SIG-M5 treated with dmso at 0.1 percent for 504 hours (cell line): ENCODE measurements around the gene HCLS1.
"Not testable (repeated sequence)": the region's sequence is repeated elsewhere in the genome, so short reads cannot be mapped to it uniquely, and the experiment has no call there.

Experiments used
- DNase-seq: peaks from one replicate; lab custom pipeline; 2025; ENCODE audit not compliant: unreplicated experiment; lab: John Stamatoyannopoulos, UW

Gene HCLS1

DNA sequence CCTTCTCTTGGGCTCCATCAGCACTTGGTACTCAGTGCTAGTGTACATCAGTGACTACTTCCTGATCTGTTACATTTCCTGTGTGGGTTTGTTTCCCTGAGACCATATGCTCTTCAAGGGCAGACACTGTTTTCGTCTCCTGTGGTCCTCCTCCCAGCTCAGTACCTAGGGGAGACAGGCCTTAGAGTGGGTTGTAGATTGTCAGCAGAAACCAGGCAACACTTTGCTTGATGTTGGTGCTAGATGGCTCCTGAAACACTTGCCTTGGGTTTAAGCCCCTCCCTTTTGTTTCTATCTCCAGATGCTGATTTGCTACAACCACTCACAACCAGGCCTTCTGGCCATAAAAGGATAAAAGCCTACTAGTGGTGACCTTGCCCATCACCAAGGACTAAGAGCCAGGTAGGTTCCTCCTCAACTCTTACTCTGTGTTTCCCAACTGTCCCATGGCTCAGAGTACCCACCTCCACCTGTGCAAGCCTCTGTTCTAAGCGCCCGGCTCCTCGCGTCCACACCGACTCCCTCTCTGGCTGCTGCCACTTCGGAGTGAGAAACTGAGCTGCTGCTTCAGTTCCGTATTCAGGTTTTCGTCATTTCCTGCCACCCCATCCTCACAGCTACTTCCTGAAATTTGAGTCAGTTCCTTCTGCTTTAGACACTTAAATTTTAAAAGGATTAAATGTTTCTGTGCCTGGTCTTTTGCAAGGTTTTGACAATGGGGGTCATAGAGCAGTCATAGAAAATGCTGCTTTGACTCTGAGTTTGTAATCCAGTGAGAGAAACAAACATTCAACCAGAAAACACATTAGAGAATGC lies at the start of gene HCLS1:
HCLS1 (minus strand) TSS at position 548 of the 816 bp plus-strand sequence. CDS start 2,556 bp downstream, outside the sequence.
- DNase-seq: peak; percentile 96

- DNase-seq: no peak
Observed at GRCh38 chr3:121710347-121710746, 49.6 kb upstream of the HCLS1 start.

- DNase-seq: no peak
Observed at GRCh38 chr3:121707531-121708273, 47.0 kb upstream of the HCLS1 start.

- DNase-seq: no peak
Observed at GRCh38 chr3:121705541-121705940, 44.8 kb upstream of the HCLS1 start.

DNA sequence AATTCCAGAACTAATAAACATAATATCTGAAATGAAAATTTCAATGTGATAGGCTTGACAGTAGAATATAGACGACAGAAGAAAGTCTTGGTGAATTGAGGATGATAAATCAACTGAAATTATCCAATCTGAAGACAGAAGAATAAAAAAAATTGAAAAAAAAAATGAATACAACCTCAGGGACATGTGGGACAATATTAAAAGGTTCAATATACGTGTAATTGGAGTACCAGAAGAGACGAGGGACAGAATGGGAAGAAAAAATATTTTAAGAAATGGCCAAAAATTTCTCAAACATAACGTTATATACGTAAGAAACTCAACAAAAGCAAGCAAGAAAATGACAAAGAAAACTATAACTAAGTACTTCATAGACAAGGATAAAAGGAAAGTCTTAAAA lies 43.3 kb upstream of the HCLS1 start:
- no peak for DNase-seq

DNA sequence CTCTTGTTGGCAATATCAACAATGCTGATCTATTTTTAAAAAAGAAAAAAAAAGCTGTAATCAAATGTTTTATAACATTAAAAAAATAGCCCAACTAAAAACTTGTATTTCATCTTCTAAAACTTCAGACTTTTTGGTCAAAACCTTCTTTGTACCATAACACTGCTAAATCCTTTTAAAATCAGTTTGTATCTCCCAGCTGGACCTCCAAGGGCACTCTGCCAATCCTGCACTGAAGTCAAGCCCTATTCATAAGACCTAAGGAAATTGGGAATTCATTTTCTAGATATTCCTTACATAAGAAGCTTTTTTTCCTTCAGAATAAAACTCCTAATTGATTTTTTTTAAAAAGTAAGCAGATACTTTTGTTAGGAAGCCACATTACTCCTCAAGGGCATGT lies 38.2 kb upstream of the HCLS1 start:
- DNase-seq: no peak

GRCh38 chr3:121698476-121698875 lies 37.8 kb upstream of the HCLS1 start:
- no peak for DNase-seq

DNA sequence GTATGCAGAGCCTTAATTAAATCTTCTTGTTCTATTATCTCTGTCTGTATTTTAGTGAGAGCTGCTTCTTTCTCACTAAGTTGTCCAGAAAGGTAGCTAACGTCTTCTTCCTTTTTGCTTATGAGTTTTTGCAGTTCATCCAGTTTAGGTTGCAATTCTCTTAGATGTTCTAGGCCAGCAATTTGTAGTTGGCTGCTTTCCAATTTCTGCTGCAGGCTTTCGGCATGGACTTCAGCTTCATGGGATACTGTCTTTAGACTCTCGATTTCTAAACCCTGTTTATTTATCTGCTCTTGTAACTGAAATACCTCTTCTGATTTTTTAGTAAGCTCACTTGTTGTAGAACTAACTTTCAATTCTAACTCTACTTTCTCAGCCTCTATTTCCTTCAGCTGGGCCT lies 35.5 kb upstream of the HCLS1 start:
- no peak for DNase-seq

GRCh38 chr3:121692010-121692699 lies 31.5 kb upstream of the HCLS1 start:
- no peak for DNase-seq

GRCh38 chr3:121690777-121691405 lies 30.2 kb upstream of the HCLS1 start:
- no peak for DNase-seq

- DNase-seq: not testable (repeated sequence)
Observed at GRCh38 chr3:121688747-121689146, 28.0 kb upstream of the HCLS1 start.

- no peak for DNase-seq
Observed at GRCh38 chr3:121681792-121682191, 21.1 kb upstream of the HCLS1 start.

GRCh38 chr3:121677141-121677540 lies 16.4 kb upstream of the HCLS1 start:
- no peak for DNase-seq

DNA sequence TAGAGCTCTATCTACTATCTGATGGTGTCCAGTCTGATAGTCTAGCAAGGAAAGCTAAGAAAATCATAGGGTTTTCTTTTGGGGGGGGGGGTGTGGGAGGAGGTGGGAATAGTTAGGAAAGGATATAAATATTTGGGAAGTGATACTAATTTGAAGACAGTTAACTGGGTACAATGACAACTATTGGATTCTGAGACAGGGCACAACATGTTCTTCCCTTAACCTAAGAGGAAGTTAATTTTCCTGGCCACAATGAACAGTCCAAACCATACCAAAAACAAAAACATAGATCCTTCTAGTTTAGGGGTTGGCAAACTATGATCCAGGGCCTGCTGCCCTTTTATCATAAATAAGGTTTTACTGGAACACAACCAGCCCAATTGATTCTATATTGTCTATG lies 10.0 kb upstream of the HCLS1 start:
- no peak for DNase-seq

- DNase-seq: peak; percentile 40
Observed at GRCh38 chr3:121667333-121667732, 6.6 kb upstream of the HCLS1 start.

- no peak for DNase-seq
Observed at GRCh38 chr3:121665488-121665887, 4.8 kb upstream of the HCLS1 start.

- DNase-seq: no peak
Observed at GRCh38 chr3:121663171-121663847, 2.6 kb upstream of the HCLS1 start.

DNA sequence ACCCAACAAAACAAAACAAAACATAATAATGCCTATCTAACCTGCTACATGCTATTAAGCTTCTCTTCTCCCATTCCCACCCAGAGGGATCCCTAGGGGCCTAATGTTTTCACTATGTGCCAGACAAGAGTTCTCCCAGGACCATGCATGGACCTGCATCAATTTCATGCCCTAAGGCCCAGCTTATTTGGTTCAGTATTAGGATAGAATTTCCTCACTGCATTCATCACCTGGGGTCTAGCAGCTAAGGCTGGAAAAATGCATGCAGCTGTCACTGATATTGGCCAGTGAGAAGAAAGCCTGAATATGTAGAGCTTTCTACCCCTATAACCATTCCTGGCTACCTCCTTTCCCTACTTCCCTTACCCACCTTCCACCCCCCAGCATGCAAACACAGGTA lies 2.0 kb upstream of the HCLS1 start:
- no peak for DNase-seq

GRCh38 chr3:121661376-121661775 lies 673 bp upstream of the HCLS1 start:
- no peak for DNase-seq

- DNase-seq: peak; percentile 66
Observed at GRCh38 chr3:121659586-121659985, 1.1 kb downstream of the HCLS1 start.
